ENCODE measurements around the gene PGGT1B. TPM values are rescaled to one million over a fixed set of nuclear protein-coding genes. Genes with fewer than 3 reads are reported as not detected.

PGGT1B gene
- total and polyA plus RNA-seq, 2 of the 8 experiments (the other 6 are each of a cell fraction or from before 2014, with no cell fraction given), result 1.9 to 43.1 TPM

DNA sequence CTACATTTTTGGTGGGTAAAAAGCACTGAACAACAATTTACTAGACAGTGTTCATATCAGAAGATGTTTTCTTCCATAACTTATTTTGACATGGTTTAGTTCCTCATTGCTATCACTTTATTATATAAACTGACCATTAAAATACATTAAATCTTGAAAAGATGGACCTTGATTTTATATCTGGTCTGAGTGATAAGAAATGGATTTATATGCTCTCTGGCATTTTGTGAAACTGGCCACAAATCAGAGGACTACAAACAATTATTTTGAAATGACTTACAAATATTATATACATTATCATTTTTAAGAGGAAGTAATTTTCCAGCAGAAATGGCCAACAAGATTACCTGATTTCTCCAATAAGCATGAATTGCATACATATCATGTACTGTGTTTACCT is 69.4 kb downstream of the PGGT1B start (continued):
- no peak for TF ChIP-seq KDM4A (IDR thresholded peaks at IDR 0.05; ENCODE audit: low read depth, low read length, severe bottlenecking)
- no peak for TF ChIP-seq EZH2 (IDR thresholded peaks at IDR 0.05; ENCODE audit: low read depth, low read length, severe bottlenecking)
- TF ChIP-seq GABPA (IDR thresholded peaks at IDR 0.05; ENCODE audit: borderline replicate concordance, insufficient read depth, low read length), result no peak

Data from H1 (cell line).